Prostate gland (tissue), 2 donors: ENCODE data around the gene USP25.

Experiments used
- POLR2A ChIP-seq: fragments of 450-650 bp; IDR thresholded peaks from one replicate; pipeline ENCODE4 v1.6.1; 2016; ENCODE audit warnings: antibody characterized with exemption, mild to moderate bottlenecking
- TF ChIP-seq, protein P1 (sequence below), 4 experiments: fragments of 200-600 bp in 2 of 4; fragments of 450-650 bp in 2 of 4; sonication (generic) in 2 of 4; IDR thresholded peaks; 1 replicate in 3 of 4; 2 replicates in 1 of 4; pipeline ENCODE4 v1.5.1; 2016 to 2019; ENCODE audit warnings: antibody characterized with exemption in 4 of 4, mild to moderate bottlenecking in 2 of 4, moderate library complexity in 2 of 4

DNA sequence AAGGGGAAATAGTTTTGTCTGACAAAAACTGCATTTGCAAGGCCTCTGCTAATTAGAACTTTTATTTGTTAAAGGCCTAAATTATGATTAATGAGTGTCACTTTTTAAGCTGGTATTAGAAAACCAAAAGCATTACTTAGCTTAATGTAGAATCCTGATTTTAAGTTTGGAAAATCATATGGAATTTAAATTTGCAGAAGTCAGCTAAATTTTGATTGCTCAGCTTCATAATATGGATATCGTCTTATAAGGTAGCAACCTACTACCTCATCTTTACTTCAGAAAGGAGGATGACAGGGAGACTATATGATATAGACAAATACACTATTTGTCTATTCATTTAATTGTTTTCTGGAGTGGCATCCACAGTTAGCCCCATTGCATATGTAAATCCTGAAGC lies 114.0 kb downstream of the USP25 start:
- TF ChIP-seq, protein P1, sequence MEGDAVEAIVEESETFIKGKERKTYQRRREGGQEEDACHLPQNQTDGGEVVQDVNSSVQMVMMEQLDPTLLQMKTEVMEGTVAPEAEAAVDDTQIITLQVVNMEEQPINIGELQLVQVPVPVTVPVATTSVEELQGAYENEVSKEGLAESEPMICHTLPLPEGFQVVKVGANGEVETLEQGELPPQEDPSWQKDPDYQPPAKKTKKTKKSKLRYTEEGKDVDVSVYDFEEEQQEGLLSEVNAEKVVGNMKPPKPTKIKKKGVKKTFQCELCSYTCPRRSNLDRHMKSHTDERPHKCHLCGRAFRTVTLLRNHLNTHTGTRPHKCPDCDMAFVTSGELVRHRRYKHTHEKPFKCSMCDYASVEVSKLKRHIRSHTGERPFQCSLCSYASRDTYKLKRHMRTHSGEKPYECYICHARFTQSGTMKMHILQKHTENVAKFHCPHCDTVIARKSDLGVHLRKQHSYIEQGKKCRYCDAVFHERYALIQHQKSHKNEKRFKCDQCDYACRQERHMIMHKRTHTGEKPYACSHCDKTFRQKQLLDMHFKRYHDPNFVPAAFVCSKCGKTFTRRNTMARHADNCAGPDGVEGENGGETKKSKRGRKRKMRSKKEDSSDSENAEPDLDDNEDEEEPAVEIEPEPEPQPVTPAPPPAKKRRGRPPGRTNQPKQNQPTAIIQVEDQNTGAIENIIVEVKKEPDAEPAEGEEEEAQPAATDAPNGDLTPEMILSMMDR (IDR thresholded peaks at IDR 0.05): no peak
- no peak for TF ChIP-seq POLR2A
